DMS 273 (cell line): ENCODE data around the gene CIDEC.
A peak's percentile ranks its signal among the peaks of the same experiment; 100 is the strongest.
"Not testable (repeated sequence)": the region's sequence is repeated elsewhere in the genome, so short reads cannot be mapped to it uniquely, and the experiment has no call there.

Experiments
- DNase-seq: peaks from one replicate; lab custom pipeline; 2025; ENCODE audit not compliant: unreplicated experiment; lab: John Stamatoyannopoulos, UW

The CIDEC gene

DNA sequence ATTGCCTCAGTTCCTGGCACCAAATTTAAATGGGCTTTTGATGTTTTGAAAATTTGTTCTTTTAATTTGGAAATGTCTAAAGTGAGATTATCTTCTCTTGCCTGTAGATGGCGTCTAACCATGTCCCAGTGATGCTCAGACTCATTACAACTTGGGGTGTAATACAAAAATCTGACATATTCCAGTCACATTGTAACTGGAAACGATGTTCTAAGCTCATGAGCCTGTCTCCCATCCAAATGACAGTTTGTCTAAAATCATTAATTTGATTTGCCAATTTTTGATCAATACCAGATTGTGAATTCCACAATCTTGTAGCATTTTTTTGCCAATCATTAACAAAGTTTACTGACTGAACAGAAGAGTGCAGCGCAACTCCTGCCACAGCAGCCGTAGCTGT lies 31.2 kb downstream of the CIDEC start:
- peak; percentile 36 for DNase-seq

DNA sequence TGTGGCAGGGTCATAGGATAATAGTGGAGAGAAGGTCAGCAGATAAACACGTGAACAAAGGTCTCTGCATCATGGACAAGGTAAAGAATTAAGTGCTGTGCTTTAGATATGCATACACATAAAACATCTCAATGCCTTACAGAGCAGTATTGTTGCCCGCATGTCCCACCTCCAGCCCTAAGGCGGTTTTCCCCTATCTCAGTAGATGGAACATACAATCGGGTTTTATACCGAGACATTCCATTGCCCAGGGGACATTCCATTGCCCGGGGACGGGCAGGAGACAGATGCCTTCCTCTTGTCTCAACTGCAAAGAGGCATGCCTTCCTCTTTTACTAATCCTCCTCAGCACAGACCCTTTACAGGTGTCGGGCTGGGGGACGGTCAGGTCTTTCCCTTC lies 32.2 kb downstream of the CIDEC start:
- not testable (repeated sequence) for DNase-seq

DNA sequence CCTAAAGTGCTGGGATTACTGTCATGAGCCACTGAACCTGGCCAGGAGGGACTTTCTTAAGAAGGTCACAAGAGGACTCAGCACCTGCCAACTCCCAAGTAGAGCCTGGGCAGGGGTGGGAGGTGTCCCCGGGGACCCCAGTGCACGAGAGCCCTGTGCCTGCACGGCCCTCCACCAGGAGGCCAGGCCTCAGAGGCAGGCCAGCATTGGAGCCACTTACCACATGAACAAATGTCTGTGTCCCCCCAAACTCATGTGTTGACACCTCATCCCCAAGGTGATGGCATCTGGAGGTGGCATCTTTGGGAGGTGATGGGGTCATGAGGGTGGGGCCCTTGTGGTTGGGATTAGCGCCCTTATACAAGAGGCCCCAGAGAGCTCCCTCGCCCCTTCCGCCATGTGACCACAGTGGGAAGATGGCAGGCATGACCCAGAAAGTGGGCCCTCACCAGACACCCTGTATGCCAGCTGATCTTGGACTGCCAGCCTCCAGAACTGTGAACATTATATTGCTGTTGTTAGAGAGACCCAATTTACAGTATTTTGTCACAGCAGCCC lies 33.0 kb downstream of the CIDEC start:
- no peak for DNase-seq

- DNase-seq = no peak
These were observed 33.8 kb downstream of the CIDEC start for GRCh38 chr3:9846231-9846630.

GRCh38 chr3:9843715-9844438 lies 36.2 kb downstream of the CIDEC start, which contains the start of gene RPUSD3:
Gene RPUSD3 (minus strand): TSS chr3:9844008. CDS start chr3:9843990, 18 bp downstream.
- peak; percentile 96 for DNase-seq

DNA sequence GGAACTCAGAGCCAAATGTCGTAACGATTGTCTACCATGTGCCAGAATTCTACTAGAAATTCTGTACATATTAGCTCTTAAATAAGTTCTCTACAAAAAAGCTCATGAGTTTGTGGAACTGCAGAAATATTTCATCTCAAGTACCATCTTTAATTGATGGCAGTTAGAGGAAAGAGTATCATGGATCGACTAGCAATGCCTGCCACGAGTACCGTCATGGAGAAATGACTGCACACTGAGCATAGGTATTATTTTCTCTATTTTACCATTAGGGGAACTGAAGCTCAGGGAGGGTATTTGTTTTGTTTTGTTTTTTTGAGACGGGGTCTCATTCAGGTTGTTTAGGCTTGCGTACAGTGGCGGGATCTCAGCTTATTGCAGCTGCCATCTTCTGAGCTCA lies 39.0 kb downstream of the CIDEC start:
- no peak for DNase-seq

DNA sequence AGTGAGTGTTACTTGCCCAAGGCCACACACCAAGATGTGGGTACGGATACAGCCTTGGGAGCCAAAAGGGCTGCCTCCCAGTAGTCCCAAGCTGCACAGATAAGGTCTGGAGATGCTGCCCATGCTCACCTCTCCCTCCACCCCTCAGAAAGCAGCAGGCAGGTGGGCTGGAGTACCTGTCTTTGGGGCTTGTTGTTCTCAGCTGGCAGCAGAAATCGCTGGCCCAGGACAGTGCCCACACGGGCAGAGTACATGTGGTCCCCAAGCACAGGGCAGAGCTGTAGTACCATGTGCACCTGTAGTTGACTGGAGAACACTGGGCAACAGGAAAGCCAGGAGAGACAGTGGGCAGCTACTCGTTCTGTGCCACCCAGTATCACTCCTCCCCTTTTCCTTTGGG lies 41.2 kb downstream of the CIDEC start:
- DNase-seq = no peak

DNA sequence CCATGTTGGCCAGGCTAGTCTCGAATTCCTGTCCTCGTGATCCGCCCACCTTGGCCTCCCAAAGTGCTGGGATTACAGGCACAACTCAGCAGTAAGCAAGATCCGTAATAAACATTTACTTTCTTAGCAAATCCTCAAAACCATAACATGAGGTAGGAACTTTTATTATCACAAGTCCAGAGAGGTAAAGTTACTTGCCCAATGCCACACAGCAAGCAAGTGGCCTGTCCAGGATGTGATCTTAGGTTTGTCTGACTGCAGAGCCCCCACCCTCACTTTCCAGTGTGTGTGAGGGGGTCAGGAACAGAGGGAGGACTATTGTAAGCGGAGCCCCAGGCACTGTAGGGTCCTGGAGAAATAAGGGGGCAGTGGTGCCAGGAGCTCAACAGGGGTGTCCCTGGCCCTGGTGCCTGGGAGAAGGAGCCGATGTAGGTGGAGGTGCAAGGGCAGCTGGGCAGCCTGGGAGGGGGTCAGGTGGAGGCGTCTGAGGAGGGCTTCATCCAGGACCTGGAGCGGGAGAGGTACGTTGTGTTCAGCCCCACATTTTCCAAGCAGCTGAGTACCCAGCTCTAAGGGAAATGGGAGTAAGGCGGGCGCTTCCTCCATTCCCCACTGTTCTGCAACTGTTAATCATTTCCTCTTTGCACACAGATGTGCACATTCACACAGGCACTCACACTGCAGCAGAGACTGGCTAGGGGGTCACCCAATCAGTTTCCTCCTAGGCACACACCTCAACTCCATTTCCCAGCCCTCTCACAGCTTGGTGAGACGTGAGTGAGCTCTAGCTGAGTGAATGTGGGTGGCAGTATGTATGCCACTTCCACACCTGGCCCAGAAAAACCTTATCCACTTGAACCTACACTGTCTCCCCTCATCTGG lies 42.1 kb downstream of the CIDEC start:
- no peak for DNase-seq

DNA sequence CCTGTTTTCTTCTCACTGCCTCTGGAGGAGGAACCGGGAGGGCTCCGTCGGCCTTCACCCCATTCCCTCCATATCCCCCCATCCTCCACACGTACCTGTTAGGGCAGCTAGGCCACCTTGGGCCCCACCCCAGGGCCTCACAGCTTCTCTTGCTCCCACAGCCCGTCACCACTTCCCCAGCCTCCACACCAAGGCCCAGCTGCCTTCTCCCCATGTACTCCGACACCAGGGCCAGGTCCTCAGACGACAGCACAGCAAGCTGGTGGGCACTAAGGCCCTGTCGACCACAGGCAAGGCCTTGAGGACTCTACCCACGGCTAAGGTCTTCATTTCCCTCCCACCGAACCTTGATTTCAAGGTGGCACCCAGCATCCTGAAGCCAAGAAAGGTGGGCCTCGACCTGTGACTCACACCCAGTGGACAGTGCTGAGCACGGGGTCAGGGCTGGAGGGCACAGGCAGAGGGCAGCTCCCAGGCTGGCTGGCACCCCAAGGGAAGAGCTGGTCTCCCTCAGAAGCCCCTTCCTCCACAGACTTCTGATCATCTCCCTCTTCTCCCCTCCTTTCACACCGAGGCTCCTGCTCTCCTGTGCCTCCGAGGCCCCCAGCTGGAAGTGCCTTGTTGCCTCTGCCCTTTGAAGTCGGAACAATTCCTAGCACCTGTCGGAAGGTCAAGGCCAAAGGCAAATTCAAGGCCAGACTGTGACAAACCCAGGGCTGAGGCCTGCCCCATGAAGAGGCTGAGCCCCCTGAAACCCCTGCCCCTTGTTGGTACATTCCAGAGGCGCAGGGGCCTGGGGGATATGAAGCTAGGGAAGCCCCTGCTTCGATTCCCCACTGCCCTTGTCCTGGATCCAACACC lies 45.3 kb downstream of the CIDEC start:
- DNase-seq = no peak

DNA sequence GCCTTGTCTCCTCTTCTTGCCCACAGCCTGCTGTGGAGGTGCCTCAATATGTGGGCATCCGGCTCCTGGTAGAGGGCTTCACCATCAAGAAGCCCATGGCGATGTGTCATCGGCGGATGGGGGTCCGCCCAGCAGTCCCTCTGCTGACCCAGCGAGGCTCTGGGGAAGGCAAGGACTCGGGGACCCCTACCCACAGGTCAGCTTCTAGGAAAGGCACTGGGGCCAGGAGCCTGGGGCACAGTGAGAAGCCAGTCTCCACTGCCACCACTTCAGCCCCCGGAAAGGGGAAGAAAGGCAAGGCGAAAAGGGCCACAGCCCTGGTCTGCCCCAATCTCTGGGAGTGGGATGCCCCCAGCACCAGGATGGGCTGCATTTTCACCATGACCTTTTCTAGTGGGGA lies 47.0 kb downstream of the CIDEC start:
- no peak for DNase-seq

GRCh38 chr3:9831253-9831652 lies 48.8 kb downstream of the CIDEC start:
- DNase-seq = no peak

GRCh38 chr3:9828801-9829755 lies 51.0 kb downstream of the CIDEC start:
- no peak for DNase-seq

- peak; percentile 60 for DNase-seq
These were observed 53.1 kb downstream of the CIDEC start for GRCh38 chr3:9826815-9827573.

GRCh38 chr3:9825451-9826040 lies 54.5 kb downstream of the CIDEC start:
- no peak for DNase-seq

- peak; percentile 50 for DNase-seq
These were observed 59.1 kb downstream of the CIDEC start for GRCh38 chr3:9820946-9821345.

- DNase-seq = no peak
These were observed 59.5 kb downstream of the CIDEC start for GRCh38 chr3:9820543-9820942.

DNA sequence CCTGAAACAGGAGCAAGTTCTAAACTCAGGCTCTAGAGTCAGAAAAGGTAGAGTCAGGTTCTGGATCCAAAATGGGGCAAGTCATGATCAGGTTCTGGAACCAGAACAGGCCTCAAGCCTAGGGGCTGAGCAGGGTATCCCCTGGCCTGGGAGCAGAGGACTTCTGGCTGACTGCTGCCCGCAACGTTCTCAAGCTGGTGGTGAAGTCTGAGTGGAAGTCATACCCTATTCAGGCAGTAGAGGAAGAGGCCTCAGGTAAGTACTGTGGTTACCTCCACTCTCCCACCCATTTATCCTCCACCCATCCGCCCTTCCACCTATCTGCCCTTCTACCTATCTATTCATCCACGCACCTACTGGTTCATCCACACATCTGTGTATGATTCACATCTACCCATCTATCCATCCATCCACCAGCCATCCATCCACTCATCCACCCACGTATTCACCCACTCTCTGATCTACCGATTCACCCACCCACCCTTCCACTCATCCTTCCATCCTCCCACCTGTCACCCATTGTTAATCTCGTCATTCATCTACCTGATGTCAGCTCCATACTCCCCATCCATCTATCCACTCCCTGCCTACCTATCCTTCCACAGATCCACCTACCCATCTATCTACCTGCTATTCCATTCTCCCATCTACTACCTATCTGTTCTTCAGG lies 61.3 kb downstream of the CIDEC start:
- DNase-seq = no peak

DNA sequence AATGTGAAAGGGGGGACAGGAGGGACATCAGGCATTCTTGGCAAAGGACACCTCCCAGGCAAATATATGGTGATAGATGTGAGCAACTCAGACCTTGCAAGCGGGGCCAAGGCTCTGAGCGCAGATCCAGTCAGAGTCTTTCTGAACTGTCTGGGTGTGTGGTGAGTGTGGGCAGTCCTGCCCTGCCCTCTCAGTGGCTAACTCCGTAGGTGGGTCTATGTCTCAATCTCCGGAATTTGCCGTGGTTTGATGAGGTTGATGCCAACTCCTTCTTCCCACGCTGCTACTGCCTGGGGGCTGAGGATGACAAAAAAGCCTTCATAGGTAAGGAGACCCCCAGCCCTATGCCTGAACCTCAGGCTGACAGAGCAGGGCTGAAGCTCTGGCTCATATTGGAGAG lies 62.6 kb downstream of the CIDEC start:
- DNase-seq = no peak
